CD1c-positive myeloid dendritic cell (primary cell): ENCODE measurements around the gene MAN2A1.

Experiments used
- DNase-seq: peaks from one replicate; pipeline ENCODE4 v3.0.0-alpha.2; 2016; ENCODE audit errors: extremely low spot score

Gene MAN2A1

GRCh38 chr5:109908366-109908765 is 218.6 kb downstream of the MAN2A1 start:
- DNase-seq, result no peak

- no peak for DNase-seq
Measured at GRCh38 chr5:109910874-109911273, 221.1 kb downstream of the MAN2A1 start.

- no peak for DNase-seq
Measured at GRCh38 chr5:109911731-109912130, 222.0 kb downstream of the MAN2A1 start.

GRCh38 chr5:109914906-109915305 is 225.2 kb downstream of the MAN2A1 start:
- no peak for DNase-seq

GRCh38 chr5:109916481-109917153 is 226.9 kb downstream of the MAN2A1 start:
- DNase-seq, result no peak
